ENCODE measurements around the gene FSTL4.

The FSTL4 gene

DNA sequence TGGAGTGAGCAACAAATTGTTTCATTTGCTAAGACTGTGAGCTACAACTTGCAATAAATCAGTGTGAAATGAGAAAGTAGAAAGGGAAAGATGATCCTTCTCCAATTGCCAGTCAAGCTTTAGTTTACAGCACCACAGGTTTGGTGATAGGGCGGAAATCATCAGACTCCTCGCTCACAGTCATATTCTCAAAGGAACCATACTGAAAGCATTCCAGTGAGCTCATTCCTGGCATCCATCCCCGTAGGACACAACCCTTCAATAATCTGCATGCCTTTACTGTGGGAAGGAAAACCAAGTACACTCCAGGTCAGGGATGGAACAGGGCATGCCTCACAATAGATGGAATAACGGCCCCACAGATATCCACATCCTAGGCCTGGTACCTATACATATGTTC is 80.7 kb downstream of the FSTL4 start:
- no peaks in the 10 kb centered on the region for H3K9me3 ChIP-seq (ENCODE audit: control insufficient read depth in 2 of 2, low read length in 2 of 2)
- no peak overlapping the region for H3K4me3 ChIP-seq (ENCODE audit: low read length in 2 of 2)
- no peaks in the 10 kb centered on the region for H3K27me3 ChIP-seq (ENCODE audit: control insufficient read depth in 1 of 2, insufficient read depth in 2 of 2, low read length in 2 of 2)
- H3K9ac ChIP-seq (ENCODE audit: low read length in 2 of 2) = no peak overlapping the region
- no peaks in the 10 kb centered on the region for H3K36me3 ChIP-seq (ENCODE audit: control insufficient read depth in 2 of 2, insufficient read depth in 2 of 2, low read length in 2 of 2)
- H3K4me1 ChIP-seq (ENCODE audit: control insufficient read depth, insufficient read depth, low read length) = no peaks in the 10 kb centered on the region
- no peak overlapping the region for H3K27ac ChIP-seq (ENCODE audit: low read length)

- Histone ChIP-seq H3K9ac (ENCODE audit: low read length in 2 of 2) (no peak overlapping the region), H3K27ac (ENCODE audit: low read length) (no peak overlapping the region), H3K36me3 (ENCODE audit: control insufficient read depth in 2 of 2, insufficient read depth in 2 of 2, low read length in 2 of 2) (no peaks in the 10 kb centered on the region), H3K27me3 (ENCODE audit: control insufficient read depth in 1 of 2, insufficient read depth in 2 of 2, low read length in 2 of 2) (no peaks in the 10 kb centered on the region), H3K9me3 (ENCODE audit: control insufficient read depth in 2 of 2, low read length in 2 of 2) (no peaks in the 10 kb centered on the region), H3K4me1 (ENCODE audit: control insufficient read depth, insufficient read depth, low read length) (no peaks in the 10 kb centered on the region), H3K4me3 (ENCODE audit: low read length in 2 of 2) (no peak overlapping the region)
These were observed 81.2 kb downstream of the FSTL4 start for GRCh38 chr5:133531178-133531577.

DNA sequence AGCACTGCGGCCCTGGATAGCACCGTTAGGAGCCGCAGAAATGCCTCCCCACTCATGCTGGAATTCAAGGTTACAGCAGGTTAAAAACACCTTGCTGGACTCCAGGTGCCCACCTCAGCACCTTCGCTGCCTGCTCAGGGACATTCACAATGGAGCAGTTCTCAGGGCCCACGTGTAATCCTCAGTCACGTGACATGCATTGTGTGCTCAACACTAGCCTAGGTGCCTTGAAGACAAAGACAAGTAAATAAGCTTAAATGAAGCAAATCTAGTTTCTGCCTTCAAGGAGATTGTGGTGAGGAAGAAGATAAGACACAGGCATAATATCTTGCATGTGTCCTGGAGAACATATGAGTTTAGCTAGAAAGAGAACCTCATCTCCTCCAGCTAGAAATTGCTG is 82.1 kb downstream of the FSTL4 start:
- Histone ChIP-seq H3K36me3 (ENCODE audit: control insufficient read depth in 2 of 2, insufficient read depth in 2 of 2, low read length in 2 of 2) (no peaks in the 10 kb centered on the region), H3K4me3 (ENCODE audit: low read length in 2 of 2) (no peak overlapping the region), H3K4me1 (ENCODE audit: control insufficient read depth, insufficient read depth, low read length) (no peaks in the 10 kb centered on the region), H3K9me3 (ENCODE audit: control insufficient read depth in 2 of 2, low read length in 2 of 2) (no peaks in the 10 kb centered on the region), H3K27me3 (ENCODE audit: control insufficient read depth in 1 of 2, insufficient read depth in 2 of 2, low read length in 2 of 2) (no peaks in the 10 kb centered on the region), H3K9ac (ENCODE audit: low read length in 2 of 2) (no peak overlapping the region), H3K27ac (ENCODE audit: low read length) (no peak overlapping the region)

- Histone ChIP-seq H3K27ac (ENCODE audit: low read length) (no peak overlapping the region), H3K36me3 (ENCODE audit: control insufficient read depth in 2 of 2, insufficient read depth in 2 of 2, low read length in 2 of 2) (no peaks in the 10 kb centered on the region), H3K9me3 (ENCODE audit: control insufficient read depth in 2 of 2, low read length in 2 of 2) (no peaks in the 10 kb centered on the region), H3K9ac (ENCODE audit: low read length in 2 of 2) (no peak overlapping the region), H3K27me3 (ENCODE audit: control insufficient read depth in 1 of 2, insufficient read depth in 2 of 2, low read length in 2 of 2) (no peaks in the 10 kb centered on the region), H3K4me1 (ENCODE audit: control insufficient read depth, insufficient read depth, low read length) (no peaks in the 10 kb centered on the region), H3K4me3 (ENCODE audit: low read length in 2 of 2) (no peak overlapping the region)
These were observed 83.5 kb downstream of the FSTL4 start for GRCh38 chr5:133528841-133529240.

GRCh38 chr5:133527311-133527710 is 85.0 kb downstream of the FSTL4 start:
- Histone ChIP-seq H3K9me3 (ENCODE audit: control insufficient read depth in 2 of 2, low read length in 2 of 2) (no peaks in the 10 kb centered on the region), H3K4me1 (ENCODE audit: control insufficient read depth, insufficient read depth, low read length) (no peaks in the 10 kb centered on the region), H3K4me3 (ENCODE audit: low read length in 2 of 2) (no peak overlapping the region), H3K9ac (ENCODE audit: low read length in 2 of 2) (no peak overlapping the region), H3K36me3 (ENCODE audit: control insufficient read depth in 2 of 2, insufficient read depth in 2 of 2, low read length in 2 of 2) (no peaks in the 10 kb centered on the region), H3K27me3 (ENCODE audit: control insufficient read depth in 1 of 2, insufficient read depth in 2 of 2, low read length in 2 of 2) (no peaks in the 10 kb centered on the region), H3K27ac (ENCODE audit: low read length) (no peak overlapping the region)

- Histone ChIP-seq H3K36me3 (ENCODE audit: control insufficient read depth in 2 of 2, insufficient read depth in 2 of 2, low read length in 2 of 2) (no peaks in the 10 kb centered on the region), H3K4me3 (ENCODE audit: low read length in 2 of 2) (no peak overlapping the region), H3K4me1 (ENCODE audit: control insufficient read depth, insufficient read depth, low read length) (no peaks in the 10 kb centered on the region), H3K27ac (ENCODE audit: low read length) (no peak overlapping the region), H3K27me3 (ENCODE audit: control insufficient read depth in 1 of 2, insufficient read depth in 2 of 2, low read length in 2 of 2) (no peaks in the 10 kb centered on the region), H3K9me3 (ENCODE audit: control insufficient read depth in 2 of 2, low read length in 2 of 2) (no peaks in the 10 kb centered on the region), H3K9ac (ENCODE audit: low read length in 2 of 2) (no peak overlapping the region)
These were observed 86.0 kb downstream of the FSTL4 start for GRCh38 chr5:133526368-133526767.

- H3K4me3 ChIP-seq (ENCODE audit: low read length in 2 of 2) = no peak overlapping the region
- no peak overlapping the region for H3K9ac ChIP-seq (ENCODE audit: low read length in 2 of 2)
- H3K27me3 ChIP-seq (ENCODE audit: control insufficient read depth in 1 of 2, insufficient read depth in 2 of 2, low read length in 2 of 2) = peaks cover 0 to 3% of the 10 kb centered on the region in 2 donors
- no peaks in the 10 kb centered on the region for H3K9me3 ChIP-seq (ENCODE audit: control insufficient read depth in 2 of 2, low read length in 2 of 2)
- H3K36me3 ChIP-seq (ENCODE audit: control insufficient read depth in 2 of 2, insufficient read depth in 2 of 2, low read length in 2 of 2) = no peaks in the 10 kb centered on the region
- H3K4me1 ChIP-seq (ENCODE audit: control insufficient read depth, insufficient read depth, low read length) = no peaks in the 10 kb centered on the region
- H3K27ac ChIP-seq (ENCODE audit: low read length) = no peak overlapping the region
These were observed 87.2 kb downstream of the FSTL4 start for GRCh38 chr5:133525126-133525525.

DNA sequence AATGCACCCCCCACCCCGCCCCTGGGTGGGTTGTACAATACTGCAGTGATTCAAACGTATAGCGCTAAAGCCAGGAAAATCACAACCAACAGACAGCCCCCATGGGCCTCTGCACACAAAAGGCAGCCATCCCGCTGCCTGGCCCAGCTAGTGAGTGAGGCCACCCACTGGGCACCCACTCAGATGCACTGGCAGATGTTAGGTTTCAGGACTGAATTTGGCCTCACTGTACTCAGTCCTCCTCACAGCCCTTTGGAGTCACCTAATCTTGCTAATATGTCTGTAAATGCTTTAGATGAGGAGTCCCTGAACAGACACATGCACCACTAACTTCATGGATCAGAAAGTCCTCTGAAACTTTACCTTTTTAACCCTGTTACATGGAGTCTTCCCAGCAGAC is 87.7 kb downstream of the FSTL4 start:
- Histone ChIP-seq H3K27ac (ENCODE audit: low read length) (no peak overlapping the region), H3K36me3 (ENCODE audit: control insufficient read depth in 2 of 2, insufficient read depth in 2 of 2, low read length in 2 of 2) (no peaks in the 10 kb centered on the region), H3K9me3 (ENCODE audit: control insufficient read depth in 2 of 2, low read length in 2 of 2) (no peaks in the 10 kb centered on the region), H3K4me3 (ENCODE audit: low read length in 2 of 2) (no peak overlapping the region), H3K27me3 (ENCODE audit: control insufficient read depth in 1 of 2, insufficient read depth in 2 of 2, low read length in 2 of 2) (peaks cover 0 to 3% of the 10 kb centered on the region in 2 donors), H3K4me1 (ENCODE audit: control insufficient read depth, insufficient read depth, low read length) (no peaks in the 10 kb centered on the region), H3K9ac (ENCODE audit: low read length in 2 of 2) (no peak overlapping the region)

DNA sequence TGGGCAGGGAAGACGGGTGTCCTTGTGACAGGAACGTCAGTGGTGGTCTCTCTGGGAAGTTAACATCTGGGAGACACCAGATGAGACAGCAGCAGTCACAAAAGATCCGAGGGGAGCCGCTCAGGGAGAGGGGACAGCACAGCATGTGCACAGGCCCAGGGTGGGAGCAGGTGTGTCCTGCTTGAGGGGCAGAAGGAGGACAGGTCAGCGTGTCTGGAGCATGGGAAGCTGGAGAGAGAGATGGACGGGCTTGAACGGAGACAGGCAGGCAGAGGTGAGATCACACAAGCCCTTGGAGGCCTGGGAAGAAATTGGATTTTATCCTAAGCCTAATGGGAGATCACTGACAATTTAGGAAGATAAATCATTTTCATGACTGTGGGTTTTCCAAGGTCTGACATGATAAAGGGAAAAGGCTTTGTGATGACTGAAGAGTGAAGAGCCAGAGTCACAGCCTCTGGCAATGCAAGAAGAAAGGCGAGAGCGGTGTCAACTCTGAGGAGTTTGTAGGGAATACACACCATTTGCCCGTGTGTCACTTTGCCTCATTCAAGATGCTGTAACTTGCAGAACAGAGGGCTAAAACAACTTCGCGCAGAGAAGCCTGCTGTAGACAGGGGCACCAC is 88.3 kb downstream of the FSTL4 start:
- peaks cover 0 to 3% of the 10 kb centered on the region in 2 donors for H3K27me3 ChIP-seq (ENCODE audit: control insufficient read depth in 1 of 2, insufficient read depth in 2 of 2, low read length in 2 of 2)
- no peaks in the 10 kb centered on the region for H3K4me1 ChIP-seq (ENCODE audit: control insufficient read depth, insufficient read depth, low read length)
- no peak overlapping the region for H3K27ac ChIP-seq (ENCODE audit: low read length)
- no peak overlapping the region for H3K4me3 ChIP-seq (ENCODE audit: low read length in 2 of 2)
- no peaks in the 10 kb centered on the region for H3K9me3 ChIP-seq (ENCODE audit: control insufficient read depth in 2 of 2, low read length in 2 of 2)
- no peaks in the 10 kb centered on the region for H3K36me3 ChIP-seq (ENCODE audit: control insufficient read depth in 2 of 2, insufficient read depth in 2 of 2, low read length in 2 of 2)
- no peak overlapping the region for H3K9ac ChIP-seq (ENCODE audit: low read length in 2 of 2)

- Histone ChIP-seq H3K4me3 (ENCODE audit: low read length in 2 of 2) (no peak overlapping the region), H3K27ac (ENCODE audit: low read length) (no peak overlapping the region), H3K9me3 (ENCODE audit: control insufficient read depth in 2 of 2, low read length in 2 of 2) (no peaks in the 10 kb centered on the region), H3K4me1 (ENCODE audit: control insufficient read depth, insufficient read depth, low read length) (no peaks in the 10 kb centered on the region), H3K9ac (ENCODE audit: low read length in 2 of 2) (no peak overlapping the region), H3K27me3 (ENCODE audit: control insufficient read depth in 1 of 2, insufficient read depth in 2 of 2, low read length in 2 of 2) (peaks cover 0 to 3% of the 10 kb centered on the region in 2 donors), H3K36me3 (ENCODE audit: control insufficient read depth in 2 of 2, insufficient read depth in 2 of 2, low read length in 2 of 2) (no peaks in the 10 kb centered on the region)
These were observed 89.2 kb downstream of the FSTL4 start for GRCh38 chr5:133523013-133523658.

DNA sequence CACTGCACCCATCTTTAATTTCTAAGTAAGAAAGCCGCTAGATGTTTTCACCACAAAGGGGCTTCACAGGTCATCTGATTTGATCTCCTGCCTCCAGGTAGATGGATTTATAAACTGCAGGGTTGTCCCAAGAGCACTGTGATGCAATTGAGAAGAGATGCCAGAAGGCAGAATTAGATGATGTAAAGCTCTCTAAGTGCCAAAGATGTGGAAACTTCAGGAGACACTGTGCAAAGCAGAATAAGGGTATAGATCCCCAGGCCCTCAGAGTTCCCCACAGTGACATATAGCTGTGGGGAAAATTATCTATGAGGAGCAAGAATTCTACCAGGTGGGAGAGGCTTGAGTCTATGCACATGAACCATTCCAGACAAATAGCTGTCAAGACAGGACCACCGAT is 90.5 kb downstream of the FSTL4 start:
- H3K4me1 ChIP-seq (ENCODE audit: control insufficient read depth, insufficient read depth, low read length) = no peaks in the 10 kb centered on the region
- no peaks in the 10 kb centered on the region for H3K36me3 ChIP-seq (ENCODE audit: control insufficient read depth in 2 of 2, insufficient read depth in 2 of 2, low read length in 2 of 2)
- H3K9ac ChIP-seq (ENCODE audit: low read length in 2 of 2) = no peak overlapping the region
- H3K27ac ChIP-seq (ENCODE audit: low read length) = no peak overlapping the region
- H3K4me3 ChIP-seq (ENCODE audit: low read length in 2 of 2) = no peak overlapping the region
- no peaks in the 10 kb centered on the region for H3K9me3 ChIP-seq (ENCODE audit: control insufficient read depth in 2 of 2, low read length in 2 of 2)
- peaks cover 0 to 3% of the 10 kb centered on the region in 2 donors for H3K27me3 ChIP-seq (ENCODE audit: control insufficient read depth in 1 of 2, insufficient read depth in 2 of 2, low read length in 2 of 2)

Measured in stomach smooth muscle (tissue), 2 donors.